Measurements from ENCODE around the gene ZFP42.
"Not testable (repeated sequence)": the region's sequence is repeated elsewhere in the genome, so short reads cannot be mapped to it uniquely, and the experiment has no call there.

ZFP42 gene

GRCh38 chr4:187995322-187996207, at the start of gene ZFP42:
ZFP42 (plus strand) TSS chr4:187995771; CDS start chr4:188002808, 7,037 bp downstream.
- no peak for DNase-seq (ENCODE audit: low spot score)

- no peak for DNase-seq (ENCODE audit: low spot score)
These were observed 34.4 kb upstream of the ZFP42 start for GRCh38 chr4:187961171-187961570.

GRCh38 chr4:187961961-187962360, 33.6 kb upstream of the ZFP42 start:
- no peak for DNase-seq (ENCODE audit: low spot score)

- DNase-seq (ENCODE audit: low spot score): no peak
These were observed 32.6 kb upstream of the ZFP42 start for GRCh38 chr4:187962926-187963325.

GRCh38 chr4:187965726-187966125, 29.8 kb upstream of the ZFP42 start:
- DNase-seq (ENCODE audit: low spot score): no peak

- no peak for DNase-seq (ENCODE audit: low spot score)
These were observed 23.4 kb upstream of the ZFP42 start for GRCh38 chr4:187972135-187972534.

- DNase-seq (ENCODE audit: low spot score): no peak
These were observed 11.8 kb upstream of the ZFP42 start for GRCh38 chr4:187983746-187984145.

- DNase-seq (ENCODE audit: low spot score): no peak
These were observed 2.6 kb upstream of the ZFP42 start for GRCh38 chr4:187992971-187993370.

GRCh38 chr4:187993827-187994226, 1.7 kb upstream of the ZFP42 start:
- DNase-seq (ENCODE audit: low spot score): no peak

GRCh38 chr4:187996502-187997177, 1.1 kb downstream of the ZFP42 start:
- no peak for DNase-seq (ENCODE audit: low spot score)

GRCh38 chr4:187997991-187998390, 2.4 kb downstream of the ZFP42 start:
- DNase-seq (ENCODE audit: low spot score): not testable (repeated sequence)

- DNase-seq (ENCODE audit: low spot score): no peak
These were observed 3.9 kb downstream of the ZFP42 start for GRCh38 chr4:187999406-187999932.

- no peak for DNase-seq (ENCODE audit: low spot score)
These were observed 6.8 kb downstream of the ZFP42 start for GRCh38 chr4:188002323-188002722.

- DNase-seq (ENCODE audit: low spot score): no peak
These were observed 7.2 kb downstream of the ZFP42 start for GRCh38 chr4:188002751-188003150.

- DNase-seq (ENCODE audit: low spot score): no peak
These were observed 10.0 kb downstream of the ZFP42 start for GRCh38 chr4:188005561-188005960.

- DNase-seq (ENCODE audit: low spot score): no peak
These were observed 10.8 kb downstream of the ZFP42 start for GRCh38 chr4:188006285-188006848.

- no peak for DNase-seq (ENCODE audit: low spot score)
These were observed 12.8 kb downstream of the ZFP42 start for GRCh38 chr4:188008377-188008776.

GRCh38 chr4:188012426-188012945, 16.9 kb downstream of the ZFP42 start:
- no peak for DNase-seq (ENCODE audit: low spot score)

- no peak for DNase-seq (ENCODE audit: low spot score)
These were observed 19.7 kb downstream of the ZFP42 start for GRCh38 chr4:188015025-188015940.

- DNase-seq (ENCODE audit: low spot score): no peak
These were observed 21.2 kb downstream of the ZFP42 start for GRCh38 chr4:188016754-188017153.

- DNase-seq (ENCODE audit: low spot score): no peak
These were observed 22.7 kb downstream of the ZFP42 start for GRCh38 chr4:188018262-188018661.
